Kidney epithelial cell (primary cell): ENCODE results near the gene CRYAA. TPM values are rescaled to one million over a fixed set of nuclear protein-coding genes. Genes with fewer than 3 reads are reported as not detected.
"Not testable (repeated sequence)": the region's sequence is repeated elsewhere in the genome, so short reads cannot be mapped to it uniquely, and the experiment has no call there.

Experiments
- DNase-seq: peaks from one replicate; pipeline ENCODE4 v3.0.0-alpha.2; 2010; ENCODE audit warnings: low read depth
- H3K27me3 ChIP-seq: 2 replicates; pipeline ENCODE4 v1.6.0; 2011; ENCODE audit warnings: low read length; ENCODE audit not compliant: control insufficient read depth, insufficient read depth
- H3K36me3 ChIP-seq: 2 replicates; pipeline ENCODE4 v1.5.1; 2011; ENCODE audit warnings: low read length; ENCODE audit not compliant: control insufficient read depth, insufficient read depth
- H3K4me3 ChIP-seq: 2 replicates; pipeline ENCODE4 v1.5.1; 2011; ENCODE audit warnings: low read depth, mild to moderate bottlenecking, control low read depth, low read length
- total RNA-seq: library from RNA; depleted of rRNA; stranded (reverse); fragments of >200 nt; gene quantifications from 2 replicates; pipeline ENCODE4 v1.2.3, GENCODE V29; 2015

The CRYAA gene, protein sequence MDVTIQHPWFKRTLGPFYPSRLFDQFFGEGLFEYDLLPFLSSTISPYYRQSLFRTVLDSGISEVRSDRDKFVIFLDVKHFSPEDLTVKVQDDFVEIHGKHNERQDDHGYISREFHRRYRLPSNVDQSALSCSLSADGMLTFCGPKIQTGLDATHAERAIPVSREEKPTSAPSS
- not detected in 2 replicates for total RNA-seq

DNA sequence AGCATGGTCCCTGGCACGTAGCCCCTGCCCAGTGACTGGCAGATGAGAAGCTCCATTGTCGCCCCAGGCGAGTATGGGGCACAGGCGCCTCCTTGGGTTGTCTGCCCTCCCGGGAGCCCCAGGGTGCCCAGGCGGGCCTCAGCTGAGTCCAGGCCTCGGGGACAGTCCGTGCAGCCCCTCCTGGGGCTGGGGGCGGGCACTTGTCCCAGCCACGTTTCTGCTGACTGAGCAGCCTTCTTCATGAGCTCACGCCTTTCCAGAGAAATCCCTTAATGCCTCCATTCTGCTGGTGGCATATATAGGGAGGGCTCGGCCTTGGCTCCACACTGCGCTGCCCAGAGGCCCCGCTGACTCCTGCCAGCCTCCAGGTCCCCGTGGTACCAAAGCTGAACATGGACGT, at the start of gene CRYAA:
Gene CRYAA (plus strand): TSS at position 301 of the 400 bp plus-strand sequence. CDS start 92 bp downstream, at position 393.
- not testable (repeated sequence) for DNase-seq, H3K27me3 ChIP-seq, H3K36me3 ChIP-seq, H3K4me3 ChIP-seq

DNA sequence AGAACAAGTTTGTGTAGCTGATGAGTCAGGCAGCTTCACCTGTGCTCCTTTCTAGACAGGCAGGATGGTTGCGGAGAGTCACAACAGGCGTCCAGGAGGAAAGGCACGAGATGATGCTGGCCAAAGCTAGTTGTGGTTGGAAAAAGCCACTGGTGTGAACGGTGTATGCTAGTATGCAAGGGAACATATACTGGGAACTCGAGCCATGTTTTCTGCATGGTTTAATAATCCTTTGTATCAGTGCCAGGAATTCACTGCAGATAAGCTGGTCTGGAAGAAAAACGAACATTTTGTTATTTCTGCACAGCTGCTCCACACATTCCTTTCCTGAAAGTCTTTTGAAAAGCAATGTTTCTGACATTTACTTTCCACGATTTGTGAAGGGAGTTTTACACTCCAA, 38.7 kb upstream of the CRYAA start:
- not testable (repeated sequence) for H3K36me3 ChIP-seq, H3K27me3 ChIP-seq, DNase-seq, H3K4me3 ChIP-seq

DNA sequence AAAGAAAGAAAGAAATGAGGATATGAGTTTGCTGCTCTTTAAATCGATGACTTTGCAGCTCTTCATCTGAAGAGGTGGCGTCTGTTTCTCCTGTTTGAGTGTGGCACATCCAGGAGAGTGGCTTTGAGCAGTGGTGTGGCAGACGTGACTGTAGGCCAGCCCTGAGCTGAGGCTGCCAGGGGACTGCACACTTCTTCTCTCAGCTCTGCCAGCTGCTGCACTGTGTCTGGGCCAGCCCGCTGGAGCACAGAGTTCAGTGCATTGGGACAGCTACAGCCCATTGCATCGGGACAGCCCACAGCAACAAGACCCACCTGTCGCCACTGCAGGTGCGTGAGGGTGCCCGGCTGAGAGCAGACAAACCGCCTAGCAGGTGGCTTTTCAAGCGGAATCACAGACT, 34.3 kb upstream of the CRYAA start:
- H3K27me3 ChIP-seq, DNase-seq, H3K4me3 ChIP-seq, H3K36me3 ChIP-seq: not testable (repeated sequence)

DNA sequence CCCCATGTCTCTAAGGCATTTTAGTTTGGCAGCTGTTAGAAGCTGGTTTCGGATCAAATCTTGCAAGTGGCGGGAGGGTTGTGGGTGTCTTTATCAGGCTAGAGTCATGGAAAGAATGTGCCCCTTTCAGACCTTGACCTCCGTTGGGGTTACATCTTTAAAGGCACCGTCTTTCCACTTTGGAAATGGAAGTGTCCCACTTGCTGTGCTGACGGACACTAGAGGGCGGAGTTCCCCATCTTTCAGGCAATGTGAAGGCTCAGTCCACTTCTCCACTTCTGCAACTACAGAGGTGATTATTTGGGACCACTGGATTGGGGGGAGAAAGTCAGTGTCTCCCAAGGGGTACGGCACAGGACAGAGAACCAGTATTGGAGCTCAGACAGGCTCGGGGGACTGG, 29.9 kb upstream of the CRYAA start:
- not testable (repeated sequence) for H3K27me3 ChIP-seq

DNA sequence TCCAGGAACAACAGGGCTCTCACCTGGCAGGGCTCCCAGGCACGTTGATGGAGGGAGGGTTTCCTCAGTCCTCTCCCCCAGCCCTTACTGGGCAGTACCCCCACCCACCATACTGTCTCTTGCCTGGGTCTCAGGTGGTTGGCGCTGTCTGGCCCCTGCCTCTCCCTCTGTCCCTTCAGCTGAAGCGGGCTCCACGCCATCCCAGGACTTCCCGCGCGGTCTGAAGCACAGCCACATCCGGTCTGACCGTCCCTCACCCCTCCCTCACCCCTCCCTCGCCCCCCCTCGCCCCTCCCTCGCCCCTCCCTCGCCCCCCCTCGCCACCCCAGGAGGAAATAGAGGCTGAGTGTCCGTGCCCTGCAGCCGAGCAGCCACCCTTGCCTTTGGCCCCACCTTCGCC, 27.4 kb upstream of the CRYAA start:
- not testable (repeated sequence) for DNase-seq, H3K4me3 ChIP-seq, H3K27me3 ChIP-seq, H3K36me3 ChIP-seq

More for the DNA sequence above, 29.9 kb upstream of the CRYAA start:
- not testable (repeated sequence) for H3K36me3 ChIP-seq, DNase-seq, H3K4me3 ChIP-seq

DNA sequence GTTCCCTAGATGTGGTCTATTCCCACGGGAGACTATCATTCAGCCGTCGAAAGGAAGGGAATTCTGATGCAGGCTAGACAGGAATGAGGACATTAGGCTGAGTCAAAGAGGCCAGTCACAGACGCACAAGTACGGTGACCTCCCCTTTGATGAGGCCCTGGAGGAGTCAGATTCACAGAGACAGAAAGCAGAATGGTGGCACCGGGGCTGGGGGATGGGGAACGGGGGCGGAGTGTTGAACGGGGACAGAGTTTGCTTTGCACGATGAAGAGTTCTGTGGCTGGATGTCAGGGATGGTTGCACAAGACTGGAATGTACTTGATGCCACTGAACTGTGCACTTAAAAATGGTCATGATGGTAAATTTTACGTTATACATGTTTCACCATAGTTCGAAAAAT, 22.2 kb upstream of the CRYAA start:
- not testable (repeated sequence) for H3K4me3 ChIP-seq

DNA sequence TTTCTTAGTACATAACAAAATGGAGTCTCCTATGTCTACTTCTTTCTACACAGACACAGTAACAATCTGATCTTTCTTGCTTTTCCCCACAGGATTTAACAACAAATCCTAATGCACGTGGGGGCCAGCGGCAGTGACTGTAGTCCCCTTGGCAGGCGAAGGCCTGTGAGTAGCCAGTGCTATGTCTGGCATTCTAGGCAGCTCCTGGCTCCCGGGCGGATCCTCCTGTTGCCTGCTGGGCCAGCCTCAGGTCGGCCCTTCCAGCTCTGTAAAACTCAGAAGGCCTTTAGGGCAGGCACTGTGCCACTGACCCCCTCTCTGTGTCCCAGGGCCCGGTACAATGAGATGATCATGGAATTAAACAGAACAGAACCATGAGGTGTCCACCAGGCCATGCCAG, 20.8 kb upstream of the CRYAA start:
- not testable (repeated sequence) for H3K4me3 ChIP-seq, DNase-seq, H3K36me3 ChIP-seq, H3K27me3 ChIP-seq

More for the DNA sequence above, 22.2 kb upstream of the CRYAA start:
- H3K36me3 ChIP-seq, DNase-seq, H3K27me3 ChIP-seq: not testable (repeated sequence)

DNA sequence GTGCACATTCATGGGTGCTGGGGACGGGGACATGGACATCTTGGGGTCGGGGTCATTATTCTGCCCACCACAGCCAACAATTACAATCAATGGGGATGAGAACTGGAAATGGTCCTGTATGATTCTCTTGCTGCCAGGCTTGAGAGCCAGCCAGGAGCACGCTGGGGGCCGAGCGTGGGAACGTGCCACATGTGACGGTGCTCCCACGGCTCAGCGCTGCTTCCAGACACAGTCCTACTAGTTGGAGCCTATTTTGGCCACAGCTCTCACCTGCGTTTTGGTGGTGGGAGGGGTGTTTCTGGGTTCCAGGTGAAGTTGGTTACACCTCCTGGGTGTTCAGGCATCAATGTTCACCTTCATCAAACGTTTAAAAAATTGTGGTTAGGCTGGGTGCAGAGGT, 19.5 kb upstream of the CRYAA start:
- not testable (repeated sequence) for H3K4me3 ChIP-seq, H3K27me3 ChIP-seq, DNase-seq, H3K36me3 ChIP-seq

DNA sequence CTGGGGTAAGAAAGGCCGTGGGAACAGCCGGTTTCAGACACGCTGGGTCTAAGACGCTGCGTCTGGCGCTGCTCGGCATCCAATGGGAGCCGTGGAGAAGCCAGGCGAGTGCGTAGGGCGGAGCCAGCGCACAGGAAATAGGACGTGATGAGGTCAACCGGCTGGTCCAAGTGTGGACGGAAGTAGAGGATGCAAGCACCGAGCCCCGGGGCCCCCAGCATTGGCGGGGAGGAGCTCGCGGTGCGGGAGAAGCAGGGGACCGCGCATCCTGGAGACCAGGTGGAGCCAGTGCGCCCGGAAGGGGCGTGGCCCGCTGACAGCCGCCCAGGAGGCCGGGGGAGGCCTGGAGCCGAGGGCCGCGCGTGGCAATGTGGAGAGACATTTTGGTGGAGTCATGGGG, 15.2 kb upstream of the CRYAA start:
- H3K27me3 ChIP-seq, H3K36me3 ChIP-seq, H3K4me3 ChIP-seq, DNase-seq: not testable (repeated sequence)

DNA sequence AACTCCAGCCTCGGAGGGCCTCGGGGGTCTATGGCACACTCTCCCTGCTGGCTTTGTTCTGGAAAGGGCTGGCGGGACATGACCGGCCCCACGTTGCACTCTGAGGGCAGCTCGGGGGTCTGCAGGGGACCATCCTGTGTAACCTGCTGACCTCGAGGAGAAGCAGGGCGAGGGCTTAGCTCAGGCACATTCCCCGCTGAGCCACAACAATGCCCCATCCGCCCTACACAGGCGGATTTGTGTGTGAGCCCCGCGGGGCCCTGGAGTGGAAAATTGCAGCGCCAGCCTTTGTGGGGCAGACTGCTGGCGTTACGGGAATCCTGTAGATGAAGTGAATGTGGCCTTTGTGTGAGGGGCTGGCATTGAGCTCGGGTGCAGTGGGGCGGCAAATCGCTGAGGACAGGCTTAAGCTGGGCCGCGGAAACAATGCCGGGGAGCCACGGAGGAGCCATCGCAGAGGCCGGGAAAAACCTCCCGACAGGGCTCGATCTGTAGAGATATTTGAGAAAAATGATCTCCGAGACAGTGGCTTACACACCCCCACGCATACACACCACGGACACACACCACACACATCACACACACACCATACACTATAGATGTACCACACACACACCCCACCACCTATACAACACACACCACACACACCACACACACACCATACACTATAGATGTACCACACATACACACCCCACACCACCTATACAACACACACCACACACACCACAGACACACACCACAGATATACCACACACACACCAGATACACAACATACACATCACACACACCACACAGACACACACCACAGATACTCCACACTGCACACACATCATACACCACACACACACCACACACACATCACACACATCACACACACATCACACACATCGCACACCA, 9.3 kb upstream of the CRYAA start:
- DNase-seq, H3K4me3 ChIP-seq, H3K36me3 ChIP-seq, H3K27me3 ChIP-seq: not testable (repeated sequence)

DNA sequence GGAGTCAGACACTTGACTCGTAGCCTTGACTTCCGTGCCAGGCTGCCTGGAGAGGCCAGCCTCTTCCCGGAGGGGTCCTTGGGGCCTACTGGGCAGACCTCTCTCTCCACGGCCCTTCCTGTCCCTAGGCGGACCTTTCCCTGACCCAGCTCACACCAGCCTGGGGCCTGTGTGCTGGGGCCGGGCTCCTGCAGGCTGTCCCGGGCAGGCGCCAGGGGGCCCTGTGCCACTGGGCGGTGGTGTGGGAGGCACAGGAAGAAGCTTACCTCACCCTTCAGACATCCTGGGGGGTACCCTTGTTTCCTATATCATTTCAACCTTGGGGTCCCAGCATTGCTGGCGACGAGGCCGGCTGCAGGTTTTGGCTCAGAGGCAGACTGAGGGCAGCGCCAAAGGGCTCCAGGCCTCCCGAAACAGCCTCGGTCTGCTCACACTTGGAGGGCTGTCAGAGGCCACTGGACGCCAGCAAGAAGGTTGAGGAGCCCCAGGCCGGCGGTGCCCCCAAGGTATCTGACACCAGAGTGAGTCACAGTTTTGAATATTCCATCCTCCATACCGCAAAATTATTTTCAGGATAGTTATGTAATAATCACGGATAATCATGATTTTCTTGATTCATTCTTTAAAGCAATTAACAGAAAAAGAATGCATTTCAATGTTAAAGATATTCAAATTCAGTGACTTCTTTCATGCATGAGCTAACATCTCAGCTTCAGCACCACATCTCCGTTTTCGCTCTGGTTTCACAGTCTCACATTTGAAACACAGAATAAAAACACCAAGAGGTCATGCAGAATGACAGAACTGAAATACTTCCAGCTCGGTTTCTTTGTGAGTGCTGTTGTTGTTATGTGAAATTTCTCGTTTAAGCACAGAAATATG, 6.7 kb upstream of the CRYAA start:
- H3K27me3 ChIP-seq, DNase-seq, H3K36me3 ChIP-seq, H3K4me3 ChIP-seq: not testable (repeated sequence)

DNA sequence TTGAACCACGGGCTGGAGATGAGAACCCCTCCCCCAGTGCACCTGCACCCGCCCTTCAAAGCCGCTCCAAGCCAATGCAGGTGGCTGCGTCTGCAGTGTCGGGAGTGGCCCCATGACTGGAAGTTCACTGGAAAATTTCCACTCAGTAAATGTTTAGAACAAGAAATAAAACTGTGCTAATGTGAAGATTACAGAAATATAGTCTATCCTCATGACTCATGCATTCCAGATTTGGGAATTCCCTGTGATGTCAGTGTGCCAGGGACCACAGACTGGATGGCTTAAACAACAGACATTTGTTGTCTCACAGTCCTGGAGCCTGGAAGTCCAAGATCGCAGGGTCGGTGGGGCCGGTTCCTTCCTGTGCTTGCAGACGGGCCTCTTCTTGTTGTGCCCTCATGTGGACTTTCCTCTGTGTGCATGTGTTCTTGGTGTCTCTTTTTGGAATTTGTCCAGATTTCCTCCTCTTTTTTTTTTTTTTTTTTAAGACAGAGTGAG, 6.1 kb upstream of the CRYAA start:
- DNase-seq, H3K27me3 ChIP-seq, H3K36me3 ChIP-seq, H3K4me3 ChIP-seq: not testable (repeated sequence)

DNA sequence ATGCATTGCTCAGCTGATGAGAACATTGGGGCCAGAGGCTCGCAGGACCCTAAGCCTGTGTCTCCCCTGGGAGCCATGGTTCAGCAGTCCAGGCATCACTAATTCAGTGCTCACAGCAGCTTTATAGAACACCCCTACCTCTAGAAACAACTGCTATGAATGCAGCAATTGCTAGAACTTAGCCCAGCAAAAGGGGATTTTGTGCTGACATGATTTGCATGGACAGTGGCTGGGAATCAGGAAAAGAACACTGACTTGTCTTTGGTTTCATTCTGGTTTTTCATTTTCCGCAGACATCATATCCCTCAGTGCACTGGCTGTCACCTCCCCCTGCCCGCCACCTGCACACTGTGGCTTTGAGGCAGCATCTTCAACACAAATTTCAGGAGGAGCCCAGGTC, 4.0 kb upstream of the CRYAA start:
- not testable (repeated sequence) for H3K27me3 ChIP-seq, H3K36me3 ChIP-seq, DNase-seq, H3K4me3 ChIP-seq

DNA sequence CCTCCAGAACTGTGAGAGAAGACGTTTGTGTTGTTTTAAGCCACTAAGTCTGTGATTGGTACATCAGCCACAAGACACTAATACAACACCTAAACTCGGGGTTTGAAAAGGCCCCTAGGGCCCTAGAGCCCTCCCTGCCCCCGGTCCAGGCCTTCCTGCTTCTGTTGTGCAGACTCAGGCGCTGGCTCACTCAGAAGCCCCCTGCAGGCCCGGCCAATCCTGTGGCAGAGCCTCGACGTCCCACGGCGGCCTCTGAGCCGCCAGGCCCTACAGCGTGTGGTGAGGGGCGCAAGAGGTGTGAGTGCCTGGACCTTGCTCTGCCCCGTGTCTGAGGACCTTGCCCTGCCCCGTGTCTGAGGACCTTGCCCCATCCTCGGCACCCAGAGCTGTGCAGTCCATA, 3.1 kb upstream of the CRYAA start:
- H3K36me3 ChIP-seq, H3K27me3 ChIP-seq, H3K4me3 ChIP-seq, DNase-seq: not testable (repeated sequence)
